Measurements from ENCODE around the gene CFAP46.

- no peak for TF ChIP-seq CTCF (IDR thresholded peaks at IDR 0.05; ENCODE audit: poor library complexity, severe bottlenecking)
- TF ChIP-seq EZH2 (IDR thresholded peaks at IDR 0.05; ENCODE audit: borderline replicate concordance, insufficient read depth, low read length, poor library complexity, severe bottlenecking) = no peak
- TF ChIP-seq REST (IDR thresholded peaks at IDR 0.05; ENCODE audit: borderline replicate concordance) = no peak
- no peak for TF ChIP-seq RAD21 (conservative IDR thresholded peaks at IDR 0.05)
- no peak for TF ChIP-seq POLR2AphosphoS5 (IDR thresholded peaks at IDR 0.05)
- TF ChIP-seq MXI1 (conservative IDR thresholded peaks at IDR 0.05; ENCODE audit: poor library complexity, severe bottlenecking) = no peak
- TF ChIP-seq TAF1 (IDR thresholded peaks at IDR 0.05; ENCODE audit: low read depth) = no peak
- no peak for TF ChIP-seq SMC3 (conservative IDR thresholded peaks at IDR 0.05; ENCODE audit: poor library complexity)
Measured at GRCh38 chr10:132918617-132919373, 23.6 kb downstream of the CFAP46 start.

All from neural cell (in vitro differentiated cells).